Measurements from ENCODE around the gene SLC38A1.

GRCh38 chr12:46263140-46264016 is 5.5 kb downstream of the SLC38A1 start:
- TF ChIP-seq TAF1 (IDR thresholded peaks at IDR 0.05; ENCODE audit: low read depth) (no peak), CEBPB (IDR thresholded peaks at IDR 0.05) (no peak), REST (IDR thresholded peaks at IDR 0.05; ENCODE audit: low read depth) (no peak), EP300 (IDR thresholded peaks at IDR 0.05; ENCODE audit: borderline replicate concordance) (no peak), RAD21 (IDR thresholded peaks at IDR 0.05; ENCODE audit: low read depth) (no peak), FOXM1 (IDR thresholded peaks at IDR 0.05; ENCODE audit: borderline replicate concordance, low read depth) (no peak), TEAD4 (IDR thresholded peaks at IDR 0.05) (peak; percentile 71)

Measured in Ishikawa (cell line).